ENCODE measurements around the gene ZCWPW1. TPM values are rescaled to one million over a fixed set of nuclear protein-coding genes. Genes with fewer than 3 reads are reported as not detected.

ZCWPW1 gene
- total and polyA plus RNA-seq, 7 donors, result 1.2 to 9.4 (median 5.4) TPM

DNA sequence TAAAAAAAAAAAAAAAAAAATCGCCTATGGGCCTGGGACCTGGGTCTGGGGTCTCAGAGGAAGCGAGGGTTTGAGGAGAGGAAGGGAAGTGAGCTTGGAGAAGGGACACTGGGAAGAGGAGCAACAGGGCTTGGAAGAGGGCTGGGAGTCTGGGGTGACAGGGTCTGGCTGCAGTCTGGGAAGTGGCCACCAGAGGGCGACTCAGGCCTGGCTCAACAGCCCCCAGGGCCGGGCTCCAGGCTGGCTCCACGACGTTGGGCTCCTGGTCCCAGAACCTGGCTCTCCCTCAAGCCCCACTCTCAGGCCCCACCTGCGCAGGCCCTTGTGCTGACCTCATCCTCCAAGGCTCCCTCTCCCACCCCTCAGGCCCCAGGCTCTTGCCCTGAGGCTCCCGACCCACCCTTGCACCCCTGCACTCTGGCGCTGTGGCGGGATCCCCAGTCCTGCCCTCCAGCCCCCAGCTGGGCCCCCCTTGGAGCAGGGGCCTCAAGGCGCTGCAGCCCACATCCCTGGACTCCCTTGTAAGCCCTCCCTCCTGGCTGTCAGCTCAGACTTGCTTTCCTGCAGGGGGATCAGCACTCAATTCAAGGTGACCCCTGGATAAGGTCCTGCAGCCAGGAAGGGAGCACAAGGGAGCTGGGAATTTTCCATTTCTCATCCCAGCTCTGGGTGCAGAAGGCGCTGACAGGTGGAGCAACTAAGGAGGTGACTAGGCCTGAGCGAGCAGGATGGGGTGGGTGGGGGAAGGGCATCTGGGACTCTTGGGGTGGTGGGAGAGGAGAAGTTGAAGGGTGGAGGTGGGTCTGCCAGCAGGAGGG, 40.9 kb upstream of the ZCWPW1 start:
- peaks cover 6 to 66% (median 27%) of the 10 kb centered on the region in 4 donors for H3K36me3 ChIP-seq
- 26 to 32% methylated on average over 13 of the region's 13 CpGs for WGBS, 2 donors
- peak; percentile 94 for DNase-seq
- peaks cover 0 to 83% (median 69%) of the 10 kb centered on the region in 4 donors for H3K4me1 ChIP-seq
- no peaks in the 10 kb centered on the region for H3K9me3 ChIP-seq
- peak; percentile 87 to 98 (median 95) for TF ChIP-seq CTCF (IDR thresholded peaks at IDR 0.05)
- no peak for TF ChIP-seq POLR2A (IDR thresholded peaks at IDR 0.05)
- peak in 2 of 4 donors; percentile 32 to 38 for TF ChIP-seq POLR2AphosphoS5 (IDR thresholded peaks at IDR 0.05)
- TF ChIP-seq EP300 (IDR thresholded peaks at IDR 0.05), result no peak
- peak overlapping the region; percentile 38 to 77 (median 60) for H3K27ac ChIP-seq
- no peaks in the 10 kb centered on the region for H3K27me3 ChIP-seq
- no peak overlapping the region for H3K4me3 ChIP-seq
- intact Hi-C loops (cut with DNase I), result loop anchor here (1.0 to 10.0 kb wide), 5 partner anchors 14 to 395 kb away; partner anchors contain the start of genes GIGYF1, NYAP1 and TRIP6

DNA sequence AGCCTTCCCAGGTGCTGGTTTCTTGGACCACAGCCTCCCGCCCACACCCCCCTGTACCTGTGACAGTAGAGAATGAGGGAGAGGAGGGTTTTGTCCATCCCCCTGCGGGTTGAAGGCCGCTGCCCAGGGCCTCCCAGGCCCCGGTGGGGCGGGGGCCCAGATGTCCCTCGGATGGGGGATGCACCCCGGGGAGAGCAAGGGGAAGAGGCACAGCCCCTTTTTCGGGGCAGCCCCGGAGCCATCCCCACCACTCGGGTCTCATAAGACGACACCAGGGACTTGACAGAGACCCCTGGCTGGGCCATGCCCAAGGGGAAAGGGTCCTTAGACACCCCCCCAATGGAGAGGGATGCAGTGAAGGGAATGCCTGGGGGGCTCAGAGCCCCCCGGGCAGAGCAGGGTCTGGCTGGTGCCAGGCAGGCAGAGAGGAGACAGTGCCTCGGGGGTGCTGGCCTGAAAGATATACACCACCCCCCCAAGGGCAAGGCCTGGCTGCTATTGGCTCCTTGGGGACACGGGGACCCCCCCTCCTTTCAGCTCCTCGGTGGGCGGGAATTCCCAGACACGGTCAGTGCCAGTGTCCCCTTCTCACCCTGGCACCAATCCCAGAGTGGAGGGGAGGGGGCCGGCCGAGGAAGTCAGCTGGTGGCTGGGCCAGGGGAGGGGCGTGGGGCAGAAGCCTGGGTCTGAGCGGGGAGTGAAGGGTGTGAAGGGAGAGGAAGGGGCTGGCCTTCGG, 39.3 kb upstream of the ZCWPW1 start:
- TF ChIP-seq POLR2AphosphoS5 (IDR thresholded peaks at IDR 0.05), result peak in 2 of 4 donors; percentile 40 to 56
- TF ChIP-seq EP300 (IDR thresholded peaks at IDR 0.05), result no peak
- TF ChIP-seq CTCF (IDR thresholded peaks at IDR 0.05), result no peak
- H3K27me3 ChIP-seq, result no peaks in the 10 kb centered on the region
- DNase-seq, result no peak
- peak overlapping the region in 2 of 4 donors; percentile 14 to 23 for H3K4me3 ChIP-seq
- H3K27ac ChIP-seq, result peak overlapping the region; percentile 36 to 77 (median 72)
- peaks cover 0 to 67% (median 54%) of the 10 kb centered on the region in 4 donors for H3K4me1 ChIP-seq
- no peaks in the 10 kb centered on the region for H3K9me3 ChIP-seq
- intact Hi-C loops (cut with DNase I), result loop anchor here (2.0 to 5.0 kb wide), 3 partner anchors 91 to 224 kb away; partner anchors contain the start of gene GIGYF1
- WGBS, 2 donors, result 80 to 81% methylated on average over 22 of the region's 22 CpGs
- H3K36me3 ChIP-seq, result peaks cover 0 to 55% (median 15%) of the 10 kb centered on the region in 4 donors

DNA sequence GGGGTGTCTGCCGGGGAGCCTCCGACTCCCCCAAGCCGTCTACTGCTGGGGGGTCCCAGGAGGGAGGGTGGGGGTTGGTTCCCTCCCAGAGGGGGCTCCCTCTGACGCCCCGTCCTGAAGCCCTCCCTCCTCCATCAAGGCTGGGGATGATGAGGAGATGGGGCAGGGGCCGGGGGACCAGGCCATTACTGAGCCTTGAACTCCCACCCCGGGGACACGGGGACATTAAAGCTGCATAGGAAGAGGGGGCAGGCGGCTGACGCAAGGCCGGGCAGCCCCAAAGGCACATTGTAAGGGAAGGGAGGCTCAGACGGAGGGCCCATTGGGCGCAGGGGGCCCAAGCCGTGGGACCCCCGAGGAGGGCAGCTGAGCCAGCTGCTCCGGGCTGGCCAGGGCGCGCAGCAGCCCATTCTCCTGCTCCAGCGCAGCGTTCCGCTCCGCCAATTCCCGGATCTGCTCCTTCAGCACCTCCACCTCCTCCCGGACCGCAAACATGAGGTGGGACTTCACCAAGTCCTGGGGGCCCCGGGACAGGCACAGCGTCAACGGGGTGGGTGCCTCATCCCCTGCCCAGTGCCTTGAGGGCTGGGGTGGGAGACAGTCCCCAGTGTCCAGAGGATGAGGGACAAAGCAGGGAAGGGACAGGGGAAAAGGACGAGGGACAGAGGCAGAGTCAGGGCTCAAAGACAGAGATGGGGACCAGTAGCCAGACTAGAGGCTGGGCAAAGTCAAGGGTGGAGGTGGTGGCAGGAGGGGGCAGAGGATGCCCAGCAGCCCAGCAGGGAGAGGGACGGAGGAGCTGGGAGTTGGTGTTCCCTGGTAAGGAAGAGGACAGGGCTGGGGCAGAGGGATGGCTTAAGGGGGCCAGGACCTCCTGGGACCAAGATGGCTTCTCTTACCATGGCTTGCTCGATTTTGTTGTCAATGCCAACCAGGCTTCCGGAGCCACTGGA, 38.4 kb upstream of the ZCWPW1 start:
- H3K27ac ChIP-seq, result peak overlapping the region; percentile 54 to 77 (median 72)
- no peaks in the 10 kb centered on the region for H3K9me3 ChIP-seq
- 80 to 89% methylated on average over 32 of the region's 32 CpGs for WGBS, 2 donors
- H3K4me3 ChIP-seq, result peak overlapping the region in 2 of 4 donors; percentile 14 to 23
- DNase-seq, result no peak
- intact Hi-C loops (cut with DNase I), result loop anchor here (5.0 kb wide), 2 partner anchors 210 to 225 kb away; partner anchors contain the start of gene GIGYF1
- peaks cover 0 to 48% (median 11%) of the 10 kb centered on the region in 4 donors for H3K36me3 ChIP-seq
- H3K4me1 ChIP-seq, result peaks cover 0 to 58% (median 46%) of the 10 kb centered on the region in 4 donors
- TF ChIP-seq POLR2AphosphoS5 (IDR thresholded peaks at IDR 0.05) (peak in 1 of 4 donors; percentile 3), POLR2A (IDR thresholded peaks at IDR 0.05) (no peak)
- no peaks in the 10 kb centered on the region for H3K27me3 ChIP-seq

GRCh38 chr7:100465702-100466311, 37.3 kb upstream of the ZCWPW1 start:
- Histone ChIP-seq H3K9me3 (no peaks in the 10 kb centered on the region), H3K36me3 (peaks cover 0 to 41% (median 7%) of the 10 kb centered on the region in 4 donors), H3K4me1 (peaks cover 0 to 49% (median 41%) of the 10 kb centered on the region in 4 donors), H3K4me3 (peak overlapping the region in 3 of 4 donors; percentile 14 to 23 (median 21)), H3K27ac (peak overlapping the region; percentile 54 to 77 (median 72)), H3K27me3 (no peaks in the 10 kb centered on the region)
- TF ChIP-seq CTCF (IDR thresholded peaks at IDR 0.05), result peak; percentile 35 to 79 (median 60)
- TF ChIP-seq POLR2A (IDR thresholded peaks at IDR 0.05), result no peak
- TF ChIP-seq POLR2AphosphoS5 (IDR thresholded peaks at IDR 0.05), result peak in 3 of 4 donors; percentile 41 to 75 (median 71)
- TF ChIP-seq EP300 (IDR thresholded peaks at IDR 0.05), result no peak
- peak; percentile 92 for DNase-seq
- 9 to 34% methylated on average over 17 of the region's 17 CpGs for WGBS, 2 donors
- intact Hi-C loops (cut with DNase I), result loop anchor here (5.0 kb wide), 2 partner anchors 211 to 226 kb away; partner anchors contain the start of gene GIGYF1
